Endothelial cell of umbilical vein (primary cell): ENCODE measurements around the gene NR5A2.

Source experiments
- EZH2 ChIP-seq: IDR thresholded peaks from 2 replicates; pipeline ENCODE4 v1.6.1; 2012; ENCODE audit warnings: borderline replicate concordance, low read depth, mild to moderate bottlenecking, moderate library complexity, low read length, inconsistent platforms; ENCODE audit not compliant: severe bottlenecking
- FOS ChIP-seq: IDR thresholded peaks from 2 replicates; pipeline ENCODE4 v1.6.1; 2011; ENCODE audit warnings: mild to moderate bottlenecking, low read length, moderate library complexity, borderline replicate concordance; ENCODE audit not compliant: insufficient read depth
- JUN ChIP-seq: IDR thresholded peaks from 2 replicates; pipeline ENCODE4 v1.6.1; 2011; ENCODE audit warnings: borderline replicate concordance, low read depth; ENCODE audit not compliant: insufficient read length, insufficient read depth
- POLR2A ChIP-seq: IDR thresholded peaks from 2 replicates; pipeline ENCODE4 v1.6.1; 2012; ENCODE audit warnings: low read depth, mild to moderate bottlenecking, control low read depth, low read length
- POLR2AphosphoS5 ChIP-seq: IDR thresholded peaks from 2 replicates; pipeline ENCODE4 v1.6.1; 2012; ENCODE audit warnings: low read depth, mild to moderate bottlenecking, control low read depth, low read length, moderate library complexity; ENCODE audit not compliant: insufficient read depth
- TF ChIP-seq, protein P1 (sequence below): IDR thresholded peaks from 2 replicates; pipeline ENCODE4 v1.6.1; 2011; ENCODE audit not compliant: insufficient read depth, insufficient read length
- TF ChIP-seq, protein P2 (sequence below), 2 donors: IDR thresholded peaks; 1 replicate in 1 of 2; 2 replicates in 1 of 2; pipeline ENCODE4 v1.5.1; 2011; ENCODE audit warnings: low read length in 2 of 2, mild to moderate bottlenecking in 2 of 2, moderate library complexity in 2 of 2, control low read depth in 1 of 2, inconsistent platforms in 1 of 2, low read depth in 1 of 2; ENCODE audit not compliant: insufficient read depth in 1 of 2; ENCODE audit errors: extremely low read depth in 1 of 2

DNA sequence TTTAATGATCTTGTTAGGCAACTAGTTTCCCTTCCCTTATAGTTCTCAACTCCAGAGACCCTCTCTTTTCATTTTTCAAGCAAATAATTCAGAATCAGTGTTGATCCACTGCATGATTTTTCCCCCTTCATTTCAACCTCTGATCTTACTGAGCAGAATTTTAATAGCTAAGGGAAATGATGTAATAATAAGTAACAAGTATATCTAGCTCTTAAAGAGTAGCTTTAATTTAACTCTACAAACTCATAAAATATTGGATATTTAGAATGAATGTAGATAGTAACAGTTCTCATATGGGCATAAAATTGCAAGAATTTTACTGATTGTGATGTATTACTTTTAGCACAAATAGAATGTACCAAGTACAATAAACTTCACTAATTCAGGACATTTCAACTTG lies 130.2 kb downstream of the NR5A2 start:
- TF ChIP-seq EZH2, result no peak
- TF ChIP-seq POLR2A, result no peak
- TF ChIP-seq, protein P1, sequence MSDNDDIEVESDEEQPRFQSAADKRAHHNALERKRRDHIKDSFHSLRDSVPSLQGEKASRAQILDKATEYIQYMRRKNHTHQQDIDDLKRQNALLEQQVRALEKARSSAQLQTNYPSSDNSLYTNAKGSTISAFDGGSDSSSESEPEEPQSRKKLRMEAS, result no peak
- TF ChIP-seq, protein P2, sequence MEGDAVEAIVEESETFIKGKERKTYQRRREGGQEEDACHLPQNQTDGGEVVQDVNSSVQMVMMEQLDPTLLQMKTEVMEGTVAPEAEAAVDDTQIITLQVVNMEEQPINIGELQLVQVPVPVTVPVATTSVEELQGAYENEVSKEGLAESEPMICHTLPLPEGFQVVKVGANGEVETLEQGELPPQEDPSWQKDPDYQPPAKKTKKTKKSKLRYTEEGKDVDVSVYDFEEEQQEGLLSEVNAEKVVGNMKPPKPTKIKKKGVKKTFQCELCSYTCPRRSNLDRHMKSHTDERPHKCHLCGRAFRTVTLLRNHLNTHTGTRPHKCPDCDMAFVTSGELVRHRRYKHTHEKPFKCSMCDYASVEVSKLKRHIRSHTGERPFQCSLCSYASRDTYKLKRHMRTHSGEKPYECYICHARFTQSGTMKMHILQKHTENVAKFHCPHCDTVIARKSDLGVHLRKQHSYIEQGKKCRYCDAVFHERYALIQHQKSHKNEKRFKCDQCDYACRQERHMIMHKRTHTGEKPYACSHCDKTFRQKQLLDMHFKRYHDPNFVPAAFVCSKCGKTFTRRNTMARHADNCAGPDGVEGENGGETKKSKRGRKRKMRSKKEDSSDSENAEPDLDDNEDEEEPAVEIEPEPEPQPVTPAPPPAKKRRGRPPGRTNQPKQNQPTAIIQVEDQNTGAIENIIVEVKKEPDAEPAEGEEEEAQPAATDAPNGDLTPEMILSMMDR (IDR thresholded peaks at IDR 0.05; ENCODE audit: extremely low read depth in 1 of 2, insufficient read depth in 1 of 2, low read depth in 1 of 2, low read length in 2 of 2), result no peak
- no peak for TF ChIP-seq POLR2AphosphoS5
- TF ChIP-seq JUN, result no peak
- no peak for TF ChIP-seq FOS
